MG63 (cell line): ENCODE data around the gene BMERB1. TPM values are rescaled to one million over a fixed set of nuclear protein-coding genes. Genes with fewer than 3 reads are reported as not detected.
"Not testable (repeated sequence)": the region's sequence is repeated elsewhere in the genome, so short reads cannot be mapped to it uniquely, and the experiment has no call there.

Source experiments
- DNase-seq: peaks from one replicate; pipeline ENCODE4 v3.0.0-alpha.2; 2020
- H3K27me3 ChIP-seq: fragments of 250-450 bp; sonication (Bioruptor Pico); 2 replicates; pipeline ENCODE4 v1.5.1; 2020; ENCODE audit warnings: mild to moderate bottlenecking, moderate library complexity
- H3K36me3 ChIP-seq: fragments of 250-450 bp; sonication (Bioruptor Pico); 2 replicates; pipeline ENCODE4 v1.5.1; 2020; ENCODE audit warnings: mild to moderate bottlenecking, moderate library complexity
- H3K4me3 ChIP-seq: fragments of 250-450 bp; sonication (Bioruptor Pico); 2 replicates; pipeline ENCODE4 v1.5.1; 2020; ENCODE audit warnings: mild to moderate bottlenecking, moderate library complexity
- H3K9me3 ChIP-seq: fragments of 250-450 bp; sonication (Bioruptor Pico); 2 replicates; pipeline ENCODE4 v1.5.1; 2020; ENCODE audit warnings: mild to moderate bottlenecking, moderate library complexity
- total RNA-seq: library from RNA; depleted of rRNA; stranded (reverse); fragments of >200 nt; shearing (Covaris generic); gene quantifications from 2 replicates; pipeline ENCODE4 v1.2.3, GENCODE V29; 2014; ENCODE audit warnings: low replicate concordance

BMERB1 gene
- total RNA-seq, 1 experiment from 2014 or later, result 16.9 TPM

- H3K36me3 ChIP-seq, H3K4me3 ChIP-seq, H3K27me3 ChIP-seq, DNase-seq, H3K9me3 ChIP-seq: not testable (repeated sequence)
Observed at GRCh38 chr16:15547072-15547767, 112.8 kb downstream of the BMERB1 start.

GRCh38 chr16:15547768-15548096, 113.3 kb downstream of the BMERB1 start:
- DNase-seq, result no peak
- H3K4me3 ChIP-seq, result no peak overlapping the region
- H3K36me3 ChIP-seq, result 0 out of 2 replicates have a peak, but pooled peaks cover 3% of the 10 kb centered on the region
- no peaks in the 10 kb centered on the region for H3K9me3 ChIP-seq
- no peaks in the 10 kb centered on the region for H3K27me3 ChIP-seq

GRCh38 chr16:15548482-15548891, 114.1 kb downstream of the BMERB1 start:
- no peak for DNase-seq
- Histone ChIP-seq H3K4me3 (no peak overlapping the region), H3K36me3 (0 out of 2 replicates have a peak, but pooled peaks cover 3% of the 10 kb centered on the region), H3K9me3 (no peaks in the 10 kb centered on the region), H3K27me3 (no peaks in the 10 kb centered on the region)

GRCh38 chr16:15552507-15552906, 118.1 kb downstream of the BMERB1 start:
- DNase-seq, result no peak
- Histone ChIP-seq H3K4me3 (no peak overlapping the region), H3K36me3 (0 out of 2 replicates have a peak, but pooled peaks cover 3% of the 10 kb centered on the region), H3K9me3 (no peaks in the 10 kb centered on the region), H3K27me3 (no peaks in the 10 kb centered on the region)

GRCh38 chr16:15553313-15554088, 119.1 kb downstream of the BMERB1 start:
- Histone ChIP-seq H3K27me3 (no peaks in the 10 kb centered on the region), H3K9me3 (no peaks in the 10 kb centered on the region), H3K36me3 (no peaks in the 10 kb centered on the region), H3K4me3 (no peak overlapping the region)
- peak; percentile 18 for DNase-seq

GRCh38 chr16:15556130-15556529, 121.7 kb downstream of the BMERB1 start:
- Histone ChIP-seq H3K36me3 (no peaks in the 10 kb centered on the region), H3K4me3 (no peak overlapping the region), H3K9me3 (no peaks in the 10 kb centered on the region), H3K27me3 (no peaks in the 10 kb centered on the region)
- DNase-seq, result no peak

GRCh38 chr16:15557258-15557657, 122.9 kb downstream of the BMERB1 start:
- no peaks in the 10 kb centered on the region for H3K27me3 ChIP-seq
- no peaks in the 10 kb centered on the region for H3K36me3 ChIP-seq
- no peak overlapping the region for H3K4me3 ChIP-seq
- no peak for DNase-seq
- no peaks in the 10 kb centered on the region for H3K9me3 ChIP-seq

- no peaks in the 10 kb centered on the region for H3K27me3 ChIP-seq
- no peak for DNase-seq
- H3K36me3 ChIP-seq, result no peaks in the 10 kb centered on the region
- H3K4me3 ChIP-seq, result no peak overlapping the region
- H3K9me3 ChIP-seq, result no peaks in the 10 kb centered on the region
Observed at GRCh38 chr16:15559176-15559575, 124.8 kb downstream of the BMERB1 start.

GRCh38 chr16:15564604-15565339, 130.4 kb downstream of the BMERB1 start:
- Histone ChIP-seq H3K9me3 (no peaks in the 10 kb centered on the region), H3K36me3 (no peaks in the 10 kb centered on the region), H3K27me3 (no peaks in the 10 kb centered on the region), H3K4me3 (no peak overlapping the region)
- no peak for DNase-seq

- Histone ChIP-seq H3K27me3 (no peaks in the 10 kb centered on the region), H3K4me3 (no peak overlapping the region), H3K36me3 (no peaks in the 10 kb centered on the region), H3K9me3 (no peaks in the 10 kb centered on the region)
- no peak for DNase-seq
Observed at GRCh38 chr16:15566095-15566494, 131.7 kb downstream of the BMERB1 start.

GRCh38 chr16:15567823-15568222, 133.4 kb downstream of the BMERB1 start:
- no peak overlapping the region for H3K4me3 ChIP-seq
- H3K9me3 ChIP-seq, result no peaks in the 10 kb centered on the region
- DNase-seq, result no peak
- no peaks in the 10 kb centered on the region for H3K27me3 ChIP-seq
- H3K36me3 ChIP-seq, result peaks cover 3% of the 10 kb centered on the region; the same call in 1 of the 2 replicates

GRCh38 chr16:15570666-15571065, 136.3 kb downstream of the BMERB1 start:
- not testable (repeated sequence) for H3K4me3 ChIP-seq, H3K9me3 ChIP-seq, DNase-seq, H3K36me3 ChIP-seq, H3K27me3 ChIP-seq

- no peak for DNase-seq
- Histone ChIP-seq H3K9me3 (no peaks in the 10 kb centered on the region), H3K36me3 (peaks cover 3% of the 10 kb centered on the region; the same call in 1 of the 2 replicates), H3K27me3 (no peaks in the 10 kb centered on the region), H3K4me3 (no peak overlapping the region)
Observed at GRCh38 chr16:15571557-15571956, 137.2 kb downstream of the BMERB1 start.

GRCh38 chr16:15572329-15573001, 138.1 kb downstream of the BMERB1 start:
- DNase-seq, result no peak
- peaks cover 3% of the 10 kb centered on the region; the same call in 1 of the 2 replicates for H3K36me3 ChIP-seq
- H3K27me3 ChIP-seq, result no peaks in the 10 kb centered on the region
- no peaks in the 10 kb centered on the region for H3K9me3 ChIP-seq
- no peak overlapping the region for H3K4me3 ChIP-seq

GRCh38 chr16:15573274-15573895, 139.0 kb downstream of the BMERB1 start:
- no peaks in the 10 kb centered on the region for H3K27me3 ChIP-seq
- peaks cover 3% of the 10 kb centered on the region; the same call in 1 of the 2 replicates for H3K36me3 ChIP-seq
- H3K4me3 ChIP-seq, result no peak overlapping the region
- no peak for DNase-seq
- no peaks in the 10 kb centered on the region for H3K9me3 ChIP-seq

GRCh38 chr16:15573896-15574613, 139.7 kb downstream of the BMERB1 start:
- H3K27me3 ChIP-seq, DNase-seq, H3K36me3 ChIP-seq, H3K9me3 ChIP-seq, H3K4me3 ChIP-seq: not testable (repeated sequence)
